GM23248 (cell line): ENCODE data around the gene ACTR5. TPM values are rescaled to one million over a fixed set of nuclear protein-coding genes. Genes with fewer than 3 reads are reported as not detected.

Experiments
- DNase-seq: peaks from one replicate; pipeline ENCODE4 v3.0.0-alpha.2; 2015
- H2AFZ ChIP-seq: fragments of 200-600 bp; sonication (generic); 2 replicates; pipeline ENCODE4 v1.6.1; 2016; ENCODE audit warnings: antibody characterized with exemption
- H3F3A ChIP-seq: fragments of 200-600 bp; sonication (generic); 2 replicates; pipeline ENCODE4 v1.6.1; 2016; ENCODE audit warnings: mild to moderate bottlenecking, antibody characterized with exemption, mixed run types; ENCODE audit not compliant: insufficient read depth
- H3K27ac ChIP-seq: fragments of 200-600 bp; sonication (generic); 2 replicates; pipeline ENCODE4 v1.5.1; 2016; ENCODE audit warnings: mild to moderate bottlenecking
- H3K27me3 ChIP-seq: fragments of 200-600 bp; sonication (generic); replicated peaks from 2 replicates; pipeline ENCODE4 v1.6.1; 2016; ENCODE audit warnings: mild to moderate bottlenecking; ENCODE audit not compliant: insufficient read depth
- H3K36me3 ChIP-seq: fragments of 200-600 bp; sonication (generic); 2 replicates; pipeline ENCODE4 v1.6.1; 2016; ENCODE audit warnings: low read depth, mild to moderate bottlenecking
- H3K4me1 ChIP-seq: fragments of 200-600 bp; sonication (generic); 2 replicates; pipeline ENCODE4 v1.6.1; 2016; ENCODE audit warnings: mild to moderate bottlenecking; ENCODE audit not compliant: insufficient read depth
- H3K4me2 ChIP-seq: fragments of 200-600 bp; sonication (generic); one replicate; pipeline ENCODE4 v1.6.1; 2016; ENCODE audit warnings: mild to moderate bottlenecking; ENCODE audit not compliant: unreplicated experiment
- H3K4me3 ChIP-seq: fragments of 200-600 bp; sonication (generic); 2 replicates; pipeline ENCODE4 v1.5.1; 2016; ENCODE audit warnings: mild to moderate bottlenecking
- H3K79me2 ChIP-seq: fragments of 200-600 bp; sonication (generic); 2 replicates; pipeline ENCODE4 v1.6.1; 2016; ENCODE audit warnings: mild to moderate bottlenecking; ENCODE audit not compliant: insufficient read depth
- H3K9ac ChIP-seq: fragments of 200-600 bp; sonication (generic); 2 replicates; pipeline ENCODE4 v1.6.1; 2016; ENCODE audit warnings: mild to moderate bottlenecking
- H3K9me2 ChIP-seq: fragments of 200-600 bp; sonication (generic); 2 replicates; pipeline ENCODE4 v1.6.1; 2016; ENCODE audit warnings: mixed run types, mild to moderate bottlenecking, moderate library complexity; ENCODE audit not compliant: insufficient read depth
- H3K9me3 ChIP-seq: fragments of 200-600 bp; sonication (generic); one replicate; pipeline ENCODE4 v1.6.1; 2017; ENCODE audit warnings: low read depth
- H4K20me1 ChIP-seq: fragments of 200-600 bp; sonication (generic); 2 replicates; pipeline ENCODE4 v1.6.0; 2016; ENCODE audit not compliant: insufficient read depth
- EZH2 ChIP-seq: fragments of 200-600 bp; sonication (generic); IDR thresholded peaks from 2 replicates; pipeline ENCODE4 v1.6.1; 2018; ENCODE audit warnings: antibody characterized with exemption, mild to moderate bottlenecking; ENCODE audit not compliant: insufficient read depth, poor library complexity, severe bottlenecking
- EZH2phosphoT487 ChIP-seq: fragments of 200-600 bp; sonication (generic); IDR thresholded peaks from 2 replicates; pipeline ENCODE4 v1.6.1; 2018; ENCODE audit warnings: antibody characterized with exemption, moderate library complexity, mild to moderate bottlenecking, low read depth; ENCODE audit not compliant: insufficient read depth
- WGBS, 2 experiments: methylation state at CpG; one replicate each; pipeline ENCODE4 v1.1.6; 2015 to 2017; ENCODE audit warnings: low lambda C conversion rate in 2 of 2, low coverage in 1 of 2; ENCODE audit errors: missing lambda C conversion rate in 2 of 2; 5-methylcytosine and 5-hydroxymethylcytosine counted together
- in situ Hi-C: fragments of 300-500 bp; cut with MboI; formaldehyde crosslinking; loops from 2 replicates; pipeline ENCODE4 v1.15.0; 2020
- polyA plus RNA-seq: library from polyadenylated mRNA; unstranded; fragments of >200 nt; fragmentation: Nextera tagmentation; extraction: Ambion mirVana; gene quantifications from 2 replicates; pipeline ENCODE4 v1.2.1, GENCODE V29; 2016
- total RNA-seq: library from RNA; depleted of rRNA; stranded (reverse); fragments of >200 nt; shearing (Covaris generic); gene quantifications from 2 replicates; pipeline ENCODE4 v1.2.3, GENCODE V29; 2014

The ACTR5 gene
- total and polyA plus RNA-seq, 2 experiments from 2014 or later, result 3.0 to 4.0 TPM

GRCh38 chr20:38759106-38759505 lies 10.8 kb downstream of the ACTR5 start:
- in situ Hi-C loops, result no loop called here
- DNase-seq, result no peak
- Histone ChIP-seq H3K9ac (no peak overlapping the region), H3K4me3 (no peak overlapping the region), H3K36me3 (peaks cover 18% of the 10 kb centered on the region; the same call in 1 of the 2 replicates), H3K9me2 (no peaks in the 10 kb centered on the region), H3K27me3 (no peaks in the 10 kb centered on the region), H3K4me1 (no peaks in the 10 kb centered on the region), H3K27ac (no peak overlapping the region), H3K4me2 (no peak overlapping the region), H2AFZ (no peak overlapping the region), H3K79me2 (no peaks in the 10 kb centered on the region), H4K20me1 (no peaks in the 10 kb centered on the region), H3K9me3 (no peaks in the 10 kb centered on the region), H3F3A (0 out of 2 replicates have a peak, but pooled peaks cover 1% of the 10 kb centered on the region)
- TF ChIP-seq EZH2phosphoT487, result no peak
- no peak for TF ChIP-seq EZH2
- 54 to 56% methylated on average over 7 of the region's 7 CpGs for WGBS, 2 experiments

DNA sequence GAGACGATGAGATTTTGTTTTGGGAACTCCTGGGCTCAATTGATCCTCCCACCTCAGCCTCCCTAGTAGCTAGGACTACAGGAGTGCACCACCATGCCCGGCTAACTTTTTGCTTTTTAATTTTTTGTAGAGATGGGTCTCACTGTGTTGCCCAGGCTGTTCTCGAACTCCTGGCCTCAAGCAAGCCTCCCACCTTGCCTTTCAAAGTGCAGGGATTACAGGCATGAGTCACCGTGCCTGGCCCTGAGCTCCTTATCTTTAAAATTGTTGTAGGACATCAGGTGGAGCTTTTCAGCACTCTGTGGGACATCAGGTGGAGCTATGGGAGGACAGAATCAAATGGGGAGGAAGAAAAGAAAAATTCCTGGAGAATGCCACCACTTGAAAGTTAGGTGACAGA lies 12.7 kb downstream of the ACTR5 start:
- Histone ChIP-seq H3K4me2 (no peak overlapping the region), H3K9ac (no peak overlapping the region), H3K79me2 (no peaks in the 10 kb centered on the region), H4K20me1 (no peaks in the 10 kb centered on the region), H2AFZ (no peak overlapping the region), H3K9me2 (no peaks in the 10 kb centered on the region), H3F3A (peaks cover 7% of the 10 kb centered on the region; the same call in 1 of the 2 replicates), H3K9me3 (no peaks in the 10 kb centered on the region), H3K27me3 (no peaks in the 10 kb centered on the region), H3K4me3 (no peak overlapping the region), H3K27ac (no peak overlapping the region), H3K36me3 (peaks cover 15% of the 10 kb centered on the region; the same call in 1 of the 2 replicates), H3K4me1 (peaks cover 12% of the 10 kb centered on the region)
- whole genome bisulfite sequencing, 2 experiments, result 87 to 91% methylated on average over 4 of the region's 4 CpGs
- TF ChIP-seq EZH2phosphoT487 (no peak), EZH2 (no peak)
- in situ Hi-C loops, result no loop called here
- no peak for DNase-seq

GRCh38 chr20:38762174-38762573 lies 13.9 kb downstream of the ACTR5 start:
- in situ Hi-C loops, result no loop called here
- TF ChIP-seq EZH2phosphoT487, result no peak
- TF ChIP-seq EZH2, result no peak
- Histone ChIP-seq H3K9ac (no peak overlapping the region), H3K4me2 (no peak overlapping the region), H2AFZ (no peak overlapping the region), H3K4me1 (peaks cover 12% of the 10 kb centered on the region), H3K9me3 (no peaks in the 10 kb centered on the region), H3K79me2 (no peaks in the 10 kb centered on the region), H3K9me2 (no peaks in the 10 kb centered on the region), H4K20me1 (no peaks in the 10 kb centered on the region), H3F3A (peaks cover 7% of the 10 kb centered on the region; the same call in 1 of the 2 replicates), H3K4me3 (no peak overlapping the region), H3K36me3 (peaks cover 12% of the 10 kb centered on the region; the same call in 1 of the 2 replicates), H3K27me3 (no peaks in the 10 kb centered on the region), H3K27ac (no peak overlapping the region)
- DNase-seq, result no peak

- H3K27ac ChIP-seq, result no peak overlapping the region
- peaks cover 16% of the 10 kb centered on the region; the same call in 1 of the 2 replicates for H3K36me3 ChIP-seq
- TF ChIP-seq EZH2 (no peak), EZH2phosphoT487 (no peak)
- peaks cover 7% of the 10 kb centered on the region; the same call in 1 of the 2 replicates for H3F3A ChIP-seq
- no peaks in the 10 kb centered on the region for H3K9me2 ChIP-seq
- no peak overlapping the region for H3K4me3 ChIP-seq
- H4K20me1 ChIP-seq, result no peaks in the 10 kb centered on the region
- no peak overlapping the region for H3K4me2 ChIP-seq
- H3K9ac ChIP-seq, result no peak overlapping the region
- WGBS, 2 experiments, result 94 to 96% methylated on average over 1 of the region's 1 CpG
- in situ Hi-C loops, result no loop called here
- no peaks in the 10 kb centered on the region for H3K27me3 ChIP-seq
- no peaks in the 10 kb centered on the region for H3K79me2 ChIP-seq
- H3K4me1 ChIP-seq, result peaks cover 12% of the 10 kb centered on the region
- H3K9me3 ChIP-seq, result no peaks in the 10 kb centered on the region
- no peak for DNase-seq
- no peak overlapping the region for H2AFZ ChIP-seq
Observed at GRCh38 chr20:38763616-38764015, 15.4 kb downstream of the ACTR5 start.
